GM10248 (cell line): Measurements from ENCODE around the gene ALG8.

Source experiments
- CTCF ChIA-PET: fragments of 300-600 bp; sonication (Branson Sonifier 250); formaldehyde crosslinking; extraction: SDS; loops from one replicate; lab custom pipeline; 2021; ENCODE audit warnings: antibody characterized with exemption; lab: Yijun Ruan, JAX
- POLR2A ChIA-PET: fragments of 350-650 bp; sonication (Branson Sonifier 250); formaldehyde crosslinking; extraction: SDS; loops from one replicate; lab custom pipeline; 2020; ENCODE audit warnings: antibody characterized with exemption; lab: Yijun Ruan, JAX
- DNase-seq: peaks from one replicate; pipeline ENCODE4 v3.0.0; 2012; ENCODE audit errors: extremely low spot score
- TF ChIP-seq, protein P1 (sequence below): IDR thresholded peaks from 2 replicates; pipeline ENCODE4 v1.5.1; 2012; ENCODE audit warnings: mild to moderate bottlenecking, low read depth; ENCODE audit errors: extremely low read depth, missing control alignments, control extremely low read depth

ALG8 gene

DNA sequence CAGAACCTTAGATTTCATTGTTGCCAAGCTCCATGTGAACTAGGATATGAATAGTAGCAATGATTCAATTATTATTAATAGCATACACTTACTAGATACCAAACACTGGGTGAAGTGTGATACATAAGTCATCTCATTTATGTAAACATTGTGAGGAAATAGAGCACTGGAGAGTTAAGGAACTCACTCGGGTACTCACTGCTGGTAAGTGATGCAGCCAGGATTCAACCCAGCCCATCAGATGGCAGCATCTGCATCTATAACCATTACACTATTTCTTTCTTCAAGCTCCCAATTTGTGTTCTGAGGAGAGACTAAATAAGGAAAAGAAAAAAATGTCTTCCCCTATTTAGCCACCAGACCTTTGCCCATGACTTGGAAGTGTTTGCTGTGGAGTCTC is 10.2 kb upstream of the ALG8 start:
- CTCF ChIA-PET: interaction anchor here (2.1 to 2.6 kb wide), 2 partner anchors 9 to 415 kb away, joined by 9 to 10 read pairs; partner anchors contain the start of gene ALG8
- POLR2A ChIA-PET: no interaction called here
- TF ChIP-seq, protein P1, sequence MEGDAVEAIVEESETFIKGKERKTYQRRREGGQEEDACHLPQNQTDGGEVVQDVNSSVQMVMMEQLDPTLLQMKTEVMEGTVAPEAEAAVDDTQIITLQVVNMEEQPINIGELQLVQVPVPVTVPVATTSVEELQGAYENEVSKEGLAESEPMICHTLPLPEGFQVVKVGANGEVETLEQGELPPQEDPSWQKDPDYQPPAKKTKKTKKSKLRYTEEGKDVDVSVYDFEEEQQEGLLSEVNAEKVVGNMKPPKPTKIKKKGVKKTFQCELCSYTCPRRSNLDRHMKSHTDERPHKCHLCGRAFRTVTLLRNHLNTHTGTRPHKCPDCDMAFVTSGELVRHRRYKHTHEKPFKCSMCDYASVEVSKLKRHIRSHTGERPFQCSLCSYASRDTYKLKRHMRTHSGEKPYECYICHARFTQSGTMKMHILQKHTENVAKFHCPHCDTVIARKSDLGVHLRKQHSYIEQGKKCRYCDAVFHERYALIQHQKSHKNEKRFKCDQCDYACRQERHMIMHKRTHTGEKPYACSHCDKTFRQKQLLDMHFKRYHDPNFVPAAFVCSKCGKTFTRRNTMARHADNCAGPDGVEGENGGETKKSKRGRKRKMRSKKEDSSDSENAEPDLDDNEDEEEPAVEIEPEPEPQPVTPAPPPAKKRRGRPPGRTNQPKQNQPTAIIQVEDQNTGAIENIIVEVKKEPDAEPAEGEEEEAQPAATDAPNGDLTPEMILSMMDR: peak; percentile 17
- DNase-seq: no peak

DNA sequence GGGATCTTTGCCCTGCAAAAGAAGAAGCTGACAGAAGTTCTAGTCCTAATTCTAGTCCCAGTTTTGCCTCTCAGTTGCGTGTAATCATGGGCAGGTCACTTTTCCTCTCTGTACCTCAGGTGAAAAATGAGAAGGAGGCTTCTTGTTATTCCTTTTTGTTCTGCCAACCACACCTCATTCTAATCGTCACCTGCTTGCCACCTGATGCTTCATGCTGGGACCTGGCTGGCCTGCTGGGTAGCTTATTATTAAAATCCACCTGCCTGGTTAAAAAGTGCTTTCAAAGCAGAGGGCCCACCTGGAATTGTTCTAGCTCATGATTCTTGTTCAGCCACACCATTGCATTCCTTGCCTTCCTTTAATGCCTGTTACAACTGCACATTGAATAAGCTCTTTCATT is 8.4 kb upstream of the ALG8 start:
- POLR2A ChIA-PET: no interaction called here
- no peak for DNase-seq
- CTCF ChIA-PET: interaction anchor here (0.7 to 2.1 kb wide), 6 partner anchors 13 to 417 kb away, joined by 3 to 9 read pairs (median 3); no protein-coding TSS in a partner anchor
- TF ChIP-seq, protein P1: no peak

DNA sequence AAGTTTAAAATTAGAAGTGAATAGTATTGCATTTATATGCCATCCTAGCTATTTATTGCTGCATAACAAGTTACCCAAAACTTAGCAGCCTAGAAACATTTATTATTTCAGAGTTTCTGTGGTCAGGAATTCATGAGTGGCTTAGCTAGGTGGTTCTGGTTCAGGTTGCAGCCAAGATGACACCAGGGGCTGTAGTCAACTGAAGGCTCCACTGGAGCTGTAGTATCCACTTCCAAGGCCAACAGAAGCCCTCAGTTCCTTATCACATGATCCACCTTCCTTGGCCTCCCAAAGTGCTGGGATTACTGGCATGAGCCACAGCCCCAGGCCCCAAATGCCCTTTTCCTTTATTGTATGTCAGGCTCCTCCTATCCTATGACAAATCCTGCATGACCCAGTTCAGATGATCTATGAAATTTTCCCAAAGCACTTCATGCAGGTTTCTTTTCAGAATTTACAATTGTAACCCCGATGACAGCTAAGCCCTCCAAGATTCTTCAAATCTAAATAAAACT is 6.1 kb upstream of the ALG8 start:
- no peak for DNase-seq
- ChIA-PET CTCF (interaction anchor here (1.0 to 1.4 kb wide), 2 partner anchors 14 to 28 kb away, joined by 3 to 4 read pairs; no protein-coding TSS in a partner anchor), POLR2A (no interaction called here)
- TF ChIP-seq, protein P1: no peak

DNA sequence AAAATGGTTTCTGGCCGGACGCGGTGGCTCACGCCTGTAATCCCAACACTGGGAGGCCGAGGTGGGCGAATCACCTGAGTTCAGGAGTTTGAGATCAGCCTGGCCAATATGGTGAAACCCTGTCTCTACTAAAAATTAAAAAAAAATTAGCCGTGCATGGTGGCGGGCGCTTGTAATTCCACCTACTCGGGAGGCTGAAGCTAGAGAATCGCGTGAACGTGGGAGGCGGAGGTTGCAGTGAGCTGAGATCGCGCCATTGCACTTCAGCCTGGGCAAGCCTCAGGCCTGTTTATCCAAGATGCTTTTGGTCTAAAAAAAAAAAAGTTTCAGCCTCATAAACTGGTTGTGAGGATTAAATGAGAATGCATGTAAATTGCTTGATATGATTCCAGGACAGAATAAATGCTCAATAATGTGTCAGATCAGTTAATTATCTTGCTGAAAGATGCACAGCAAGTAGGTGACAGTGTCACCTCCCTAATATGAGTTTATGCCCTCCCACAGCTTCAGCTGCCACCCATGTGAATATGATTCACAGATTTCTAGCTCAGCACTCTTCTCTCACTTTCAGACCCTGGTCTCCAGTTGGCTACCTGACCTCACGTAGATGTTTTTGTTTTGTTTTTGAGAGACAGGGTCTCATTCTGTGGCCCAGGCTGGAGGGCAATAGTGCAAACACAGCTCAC is 1.1 kb upstream of the ALG8 start:
- ChIA-PET POLR2A (no interaction called here), CTCF (interaction anchor here (1.2 to 2.8 kb wide), 2 partner anchors 10 to 21 kb away, joined by 3 to 10 read pairs; no protein-coding TSS in a partner anchor)
- TF ChIP-seq, protein P1: no peak
- no peak for DNase-seq

DNA sequence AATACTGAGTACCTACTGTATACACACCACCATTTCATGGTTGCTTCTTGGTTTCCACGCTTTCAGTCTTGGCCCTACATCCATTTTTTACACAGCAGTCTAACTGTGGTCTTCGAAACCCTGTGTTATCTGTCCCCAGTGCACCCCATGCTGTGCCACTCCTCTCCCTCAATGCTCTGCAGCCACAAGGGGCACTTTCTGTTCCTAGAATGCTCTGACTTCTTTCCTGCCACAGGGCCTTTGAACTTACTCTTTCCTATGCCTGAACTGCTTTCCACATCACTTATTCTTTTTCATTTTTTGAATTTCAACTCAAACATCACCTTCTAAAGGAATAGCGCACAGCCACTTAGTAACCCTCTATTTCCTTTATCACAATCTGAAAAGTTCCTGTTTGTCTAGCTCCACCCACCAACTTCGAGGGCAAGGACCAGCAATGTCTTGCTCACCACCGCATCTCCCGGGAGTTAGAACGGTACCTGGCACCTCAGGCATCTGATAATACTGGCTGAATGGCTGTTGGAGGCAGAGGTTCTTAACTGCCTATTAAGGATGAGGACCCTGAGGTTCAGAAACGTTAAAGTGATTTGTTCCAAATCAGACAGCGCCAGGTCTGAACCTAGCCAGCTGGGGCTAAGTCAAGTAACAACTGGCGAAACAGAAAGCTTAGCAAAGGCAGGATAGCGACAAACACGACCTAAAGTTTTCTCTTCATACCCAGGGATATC is 568 bp downstream of the ALG8 start:
- ChIA-PET POLR2A (interaction anchor here (1.1 kb wide), 1 partner anchor 16 kb away, joined by 4 read pairs; no protein-coding TSS in a partner anchor), CTCF (interaction anchor here (0.9 to 2.8 kb wide), 5 partner anchors 9 to 426 kb away, joined by 3 to 10 read pairs (median 4); no protein-coding TSS in a partner anchor)
- TF ChIP-seq, protein P1: no peak
- peak; percentile 24 for DNase-seq

DNA sequence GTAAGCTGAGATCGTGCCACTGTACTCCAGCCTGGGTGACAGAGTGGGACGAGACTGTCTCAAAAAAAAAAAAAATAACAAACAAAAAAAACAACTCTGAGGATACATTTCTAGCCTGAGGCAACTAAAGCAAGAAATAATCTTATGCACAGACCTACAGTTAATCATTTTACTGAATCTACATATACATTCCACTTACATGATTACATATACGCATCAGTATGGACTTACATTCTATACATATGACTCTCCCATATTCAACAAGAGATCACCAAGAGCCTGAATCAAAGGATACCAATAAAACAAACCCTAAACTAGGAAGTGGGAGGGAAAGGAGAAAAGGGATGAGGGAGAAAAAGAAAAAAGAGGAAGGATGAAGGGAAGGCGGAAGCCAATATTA is 1.1 kb downstream of the ALG8 start:
- ChIA-PET POLR2A (no interaction called here), CTCF (interaction anchor here (0.9 to 1.0 kb wide), 2 partner anchors 23 to 50 kb away, joined by 3 read pairs; partner anchors contain the start of genes KCTD21 and USP35)
- DNase-seq: no peak
- TF ChIP-seq, protein P1: no peak
